A549 (cell line): ENCODE data around the gene MAPKAP1. TPM values are rescaled to one million over a fixed set of nuclear protein-coding genes. Genes with fewer than 3 reads are reported as not detected.

Experiments
- ATAC-seq, 2 experiments: fragments of 200-7000 bp in 1 of 2; fragments of >200 bp in 1 of 2; cut with Nextera tagmentation in 1 of 2; cut with Tn5 transposase in 1 of 2; 3 replicates each; pipeline versions ENCODE4 v1.8.0 to v1.9.1; 2018 to 2020; ENCODE audit warnings: mild to moderate bottlenecking in 1 of 2, moderate library complexity in 1 of 2
- CTCF ChIA-PET: fragments of 300-600 bp; sonication (Branson Sonifier 250); formaldehyde crosslinking; extraction: SDS; loops from one replicate; lab custom pipeline; 2021; ENCODE audit warnings: antibody characterized with exemption, inconsistent platforms; lab: Yijun Ruan, JAX
- POLR2A ChIA-PET: fragments of 350-600 bp; formaldehyde crosslinking; extraction: SDS; loops from one replicate; lab custom pipeline; 2021; ENCODE audit warnings: antibody characterized with exemption, inconsistent platforms; lab: Yijun Ruan, JAX
- DNase-seq, 2 experiments: peaks; one replicate each; pipeline versions ENCODE4 v3.0.0 to v3.0.0-alpha.2; 2011 to 2016; ENCODE audit warnings: low read depth in 1 of 2, low spot score in 1 of 2
- FAIRE-seq: peaks from 2 replicates; lab custom pipeline; 2011; peaks lifted over from hg19 to GRCh38; lab: Jason Lieb, UNC
- H3K27ac ChIP-seq, 2 experiments: fragments of >200 bp; sonication (Bioruptor Twin); formaldehyde crosslinking; 3 replicates each; pipeline ENCODE4 v1.5.1; 2016 to 2017
- H3K4me1 ChIP-seq: fragments of >200 bp; sonication (Bioruptor Twin); formaldehyde crosslinking; 3 replicates; pipeline ENCODE4 v1.6.1; 2016
- H3K4me2 ChIP-seq: fragments of >200 bp; sonication (Bioruptor Twin); formaldehyde crosslinking; 3 replicates; pipeline ENCODE4 v1.6.1; 2016
- H3K4me3 ChIP-seq: fragments of >200 bp; sonication (Bioruptor Twin); formaldehyde crosslinking; 3 replicates; pipeline ENCODE4 v1.5.1; 2016
- H3K9me3 ChIP-seq: fragments of >200 bp; sonication (Bioruptor Twin); formaldehyde crosslinking; 3 replicates; pipeline ENCODE4 v1.6.1; 2016
- BCL3 ChIP-seq: fragments of >200 bp; sonication (Bioruptor Twin); formaldehyde crosslinking; IDR thresholded peaks from 3 replicates; pipeline ENCODE4 v1.6.1; 2016
- BHLHE40 ChIP-seq: IDR thresholded peaks from 2 replicates; pipeline ENCODE4 v1.6.1; 2012; ENCODE audit warnings: low read depth, low read length, inconsistent platforms
- CBX2 ChIP-seq: fragments of 200-600 bp; sonication (generic); IDR thresholded peaks from 2 replicates; pipeline ENCODE4 v1.6.1; 2016; ENCODE audit warnings: low read depth, mild to moderate bottlenecking, borderline replicate concordance
- CHD2 ChIP-seq: fragments of 150-350 bp; IDR thresholded peaks from 2 replicates; pipeline ENCODE4 v1.6.1; 2014; ENCODE audit warnings: low read length; ENCODE audit not compliant: partially characterized antibody
- CHD4 ChIP-seq: fragments of 200-600 bp; sonication (generic); IDR thresholded peaks from 2 replicates; pipeline ENCODE4 v1.6.1; 2016; ENCODE audit warnings: antibody characterized with exemption, mild to moderate bottlenecking, borderline replicate concordance
- EHF ChIP-seq: fragments of 250-450 bp; sonication (Bioruptor Pico); IDR thresholded peaks from 2 replicates; pipeline ENCODE4 v1.5.0; 2020; ENCODE audit warnings: mild to moderate bottlenecking
- FOSB ChIP-seq: fragments of 250-450 bp; sonication (Bioruptor Pico); IDR thresholded peaks from 2 replicates; pipeline ENCODE4 v1.5.0; 2020; ENCODE audit warnings: mild to moderate bottlenecking, moderate library complexity
- HEYL ChIP-seq: fragments of 250-450 bp; sonication (Bioruptor Pico); IDR thresholded peaks from 2 replicates; pipeline ENCODE4 v1.8.0; 2021; ENCODE audit warnings: mild to moderate bottlenecking, moderate library complexity
- HOXA7 ChIP-seq: fragments of 250-450 bp; sonication (Bioruptor Pico); IDR thresholded peaks from 2 replicates; pipeline ENCODE4 v1.5.0; 2020; ENCODE audit warnings: mild to moderate bottlenecking, moderate library complexity
- HOXB13 ChIP-seq: fragments of 250-450 bp; sonication (Bioruptor Pico); IDR thresholded peaks from 2 replicates; pipeline ENCODE4 v1.5.0; 2020; ENCODE audit warnings: low read depth, mild to moderate bottlenecking, moderate library complexity
- HOXB5 ChIP-seq: fragments of 250-450 bp; sonication (Bioruptor Pico); IDR thresholded peaks from 2 replicates; pipeline ENCODE4 v1.5.0; 2020; ENCODE audit warnings: mild to moderate bottlenecking, moderate library complexity
- JUNB ChIP-seq: fragments of >200 bp; sonication (Bioruptor Twin); formaldehyde crosslinking; IDR thresholded peaks from 2 replicates; pipeline ENCODE4 v1.6.1; 2016
- KDM5A ChIP-seq: fragments of 200-600 bp; sonication (generic); IDR thresholded peaks from 2 replicates; pipeline ENCODE4 v1.6.1; 2016; ENCODE audit warnings: antibody characterized with exemption, mild to moderate bottlenecking
- MAFK ChIP-seq: fragments of 450-650 bp; IDR thresholded peaks from 2 replicates; pipeline ENCODE4 v1.6.1; 2014; ENCODE audit not compliant: partially characterized antibody
- MYC ChIP-seq: IDR thresholded peaks from 2 replicates; pipeline ENCODE4 v1.6.1; 2012; ENCODE audit warnings: mild to moderate bottlenecking, inconsistent platforms, low read length, improper control_type of control experiment, borderline replicate concordance
- NFE2L2 ChIP-seq: fragments of 150-350 bp; conservative IDR thresholded peaks from 2 replicates; pipeline ENCODE4 v1.6.1; 2014; ENCODE audit warnings: low read length
- NR3C1 ChIP-seq: fragments of >200 bp; sonication (Bioruptor Twin); formaldehyde crosslinking; IDR thresholded peaks from 3 replicates; pipeline ENCODE4 v1.6.1; 2017
- POLR2A ChIP-seq: IDR thresholded peaks from 2 replicates; pipeline ENCODE4 v1.6.1; 2012; ENCODE audit warnings: mild to moderate bottlenecking, low read length
- RAD21 ChIP-seq, 2 experiments: fragments of >200 bp in 1 of 2; sonication (Bioruptor Twin) in 1 of 2; formaldehyde crosslinking in 1 of 2; IDR thresholded peaks in 1 of 2; conservative IDR thresholded peaks in 1 of 2; 2 replicates in 1 of 2; 3 replicates in 1 of 2; pipeline ENCODE4 v1.6.1; 2012 to 2018; ENCODE audit warnings: inconsistent platforms in 1 of 2
- RCOR1 ChIP-seq: fragments of 150-350 bp; IDR thresholded peaks from 2 replicates; pipeline ENCODE4 v1.6.1; 2014; ENCODE audit warnings: antibody characterized with exemption, low read length, low read depth
- RNF2 ChIP-seq: fragments of 200-600 bp; sonication (generic); IDR thresholded peaks from 2 replicates; pipeline ENCODE4 v1.6.1; 2016; ENCODE audit warnings: low read depth, mild to moderate bottlenecking, antibody characterized with exemption, moderate library complexity, borderline replicate concordance
- SMC3 ChIP-seq: fragments of >200 bp; sonication (Bioruptor Twin); formaldehyde crosslinking; IDR thresholded peaks from 3 replicates; pipeline ENCODE4 v1.6.1; 2018; ENCODE audit warnings: inconsistent platforms
- USF2 ChIP-seq: fragments of 450-650 bp; IDR thresholded peaks from 2 replicates; pipeline ENCODE4 v1.6.1; 2014; ENCODE audit warnings: antibody characterized with exemption
- ZSCAN20 ChIP-seq: fragments of 250-450 bp; sonication (Bioruptor Pico); IDR thresholded peaks from 2 replicates; pipeline ENCODE4 v1.8.0; 2022; ENCODE audit warnings: mild to moderate bottlenecking, moderate library complexity
- WGBS: methylation state at CpG from one replicate; pipeline ENCODE4 v1.1.6; 2017; ENCODE audit errors: missing lambda C conversion rate; 5-methylcytosine and 5-hydroxymethylcytosine counted together
- polyA plus RNA-seq, 4 experiments: library from polyadenylated mRNA; depleted of rRNA in 3 of 4; stranded (reverse); fragments of >200 nt; fragmentation: RNase III in 1 of 4; extraction: RNeasy Plus Mini Kit Qiagen cat#74134 plus additional on column Dnase treatment in 1 of 4; gene quantifications; 2 replicates in 3 of 4; 3 replicates in 1 of 4; pipeline ENCODE4 v1.2.3, GENCODE V29; 2011 to 2017

MAPKAP1 gene
- polyA plus RNA-seq, 2 of the 4 experiments (the other 2 are of a cell fraction), result 49.9 to 119 TPM

GRCh38 chr9:125523681-125524080, 183.3 kb downstream of the MAPKAP1 start:
- ChIA-PET CTCF (interaction anchor here (0.7 to 1.9 kb wide), 2 partner anchors 10 to 875 kb away, joined by 3 to 4 read pairs; no protein-coding TSS in a partner anchor), POLR2A (no interaction called here)
- ATAC-seq, result no peak
- Histone ChIP-seq H3K9me3 (no peaks in the 10 kb centered on the region), H3K4me2 (no peak overlapping the region), H3K4me1 (peaks cover 20% of the 10 kb centered on the region), H3K27ac (no peak overlapping the region), H3K4me3 (no peak overlapping the region)
- TF ChIP-seq NFE2L2 (no peak), HEYL (CRISPR knock-in tag) (no peak), RAD21 (conservative IDR thresholded peaks at IDR 0.05 in 1 of 2, IDR thresholded peaks at IDR 0.05 in 1 of 2) (no peak), RNF2 (no peak), MAFK (no peak), POLR2A (no peak), NR3C1 (no peak), JUNB (no peak), MYC (no peak), CHD2 (no peak), KDM5A (no peak), BHLHE40 (no peak), HOXB5 (CRISPR knock-in tag) (no peak), CHD4 (no peak), RCOR1 (no peak), FOSB (CRISPR knock-in tag) (no peak), HOXA7 (CRISPR knock-in tag) (no peak)
- 95% methylated on average over 3 of the region's 3 CpGs for whole genome bisulfite sequencing
- FAIRE-seq, result no peak
- DNase-seq, result no peak

- no peak overlapping the region for H3K4me3 ChIP-seq
- 95% methylated on average over 5 of the region's 5 CpGs for WGBS
- FAIRE-seq, result no peak
Observed at GRCh38 chr9:125522328-125522725, 184.7 kb downstream of the MAPKAP1 start.

More at GRCh38 chr9:125522328-125522725, 184.7 kb downstream of the MAPKAP1 start:
- H3K27ac ChIP-seq, result peak overlapping the region; percentile 58 to 85
- peaks cover 20% of the 10 kb centered on the region for H3K4me1 ChIP-seq
- ATAC-seq (no peak), DNase-seq (no peak)
- TF ChIP-seq BHLHE40, result no peak
- no peak for TF ChIP-seq POLR2A
- TF ChIP-seq USF2, result no peak
- no peak for TF ChIP-seq ZSCAN20 (CRISPR knock-in tag)
- no peak for TF ChIP-seq BCL3
- TF ChIP-seq EHF (CRISPR knock-in tag), result no peak
- no peak for TF ChIP-seq SMC3
- TF ChIP-seq HOXB13, result no peak
- no peak for TF ChIP-seq FOSB (CRISPR knock-in tag)
- TF ChIP-seq CBX2, result no peak
- peak overlapping the region; percentile 67 for H3K4me2 ChIP-seq
- no peaks in the 10 kb centered on the region for H3K9me3 ChIP-seq
- ChIA-PET CTCF (interaction anchor here (0.6 to 1.4 kb wide), 4 partner anchors 9 to 96 kb away, joined by 3 to 6 read pairs (median 4); no protein-coding TSS in a partner anchor), POLR2A (interaction anchor here (1.2 kb wide), 1 partner anchor 9 kb away, joined by 3 read pairs; no protein-coding TSS in a partner anchor)
